ENCODE measurements around the gene CDH2.

DNA sequence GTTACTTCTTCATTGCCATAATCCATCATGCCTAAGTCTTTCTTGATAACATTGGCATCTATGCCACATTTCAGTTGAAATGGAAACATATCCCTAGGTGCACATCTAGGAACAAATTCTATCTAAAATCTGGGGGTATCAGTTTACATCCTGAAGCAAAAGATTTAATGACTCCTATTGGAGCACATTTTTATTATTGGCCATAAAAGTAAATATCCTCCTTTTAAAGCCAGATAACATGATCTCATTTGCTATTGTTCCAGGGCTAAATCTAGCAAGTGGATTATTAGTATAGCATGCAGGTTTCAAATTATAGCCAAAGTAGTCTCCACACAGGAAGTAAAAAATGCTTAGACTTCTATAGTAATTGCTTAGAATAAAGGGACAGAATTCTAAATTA lies 193.2 kb downstream of the CDH2 start:
- TF ChIP-seq, protein P1, sequence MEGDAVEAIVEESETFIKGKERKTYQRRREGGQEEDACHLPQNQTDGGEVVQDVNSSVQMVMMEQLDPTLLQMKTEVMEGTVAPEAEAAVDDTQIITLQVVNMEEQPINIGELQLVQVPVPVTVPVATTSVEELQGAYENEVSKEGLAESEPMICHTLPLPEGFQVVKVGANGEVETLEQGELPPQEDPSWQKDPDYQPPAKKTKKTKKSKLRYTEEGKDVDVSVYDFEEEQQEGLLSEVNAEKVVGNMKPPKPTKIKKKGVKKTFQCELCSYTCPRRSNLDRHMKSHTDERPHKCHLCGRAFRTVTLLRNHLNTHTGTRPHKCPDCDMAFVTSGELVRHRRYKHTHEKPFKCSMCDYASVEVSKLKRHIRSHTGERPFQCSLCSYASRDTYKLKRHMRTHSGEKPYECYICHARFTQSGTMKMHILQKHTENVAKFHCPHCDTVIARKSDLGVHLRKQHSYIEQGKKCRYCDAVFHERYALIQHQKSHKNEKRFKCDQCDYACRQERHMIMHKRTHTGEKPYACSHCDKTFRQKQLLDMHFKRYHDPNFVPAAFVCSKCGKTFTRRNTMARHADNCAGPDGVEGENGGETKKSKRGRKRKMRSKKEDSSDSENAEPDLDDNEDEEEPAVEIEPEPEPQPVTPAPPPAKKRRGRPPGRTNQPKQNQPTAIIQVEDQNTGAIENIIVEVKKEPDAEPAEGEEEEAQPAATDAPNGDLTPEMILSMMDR (IDR thresholded peaks at IDR 0.05): no peak
- no peak for TF ChIP-seq POLR2A (IDR thresholded peaks at IDR 0.05)

Measured in lower leg skin (tissue), 3 donors.